Stimulated activated CD4-positive, alpha-beta T cell treated with anti-CD3 and anti-CD28 coated beads, Interleukin-12 subunit alpha, Interleukin-12 subunit beta, amount 100 ng/mL, for 48 hours (primary cell): ENCODE results near the gene MATN3.

ENCODE experiments used
- DNase-seq, 3 donors: peaks; one replicate each; pipeline ENCODE4 v3.0.0-alpha.2; 2020; ENCODE audit warnings: low read depth in 2 of 3, low spot score in 1 of 3

MATN3 gene

GRCh38 chr2:20005067-20005627, 7.3 kb downstream of the MATN3 start:
- no peak for DNase-seq

- DNase-seq: no peak
Measured at GRCh38 chr2:20001361-20001863, 11.1 kb downstream of the MATN3 start.

GRCh38 chr2:19993731-19994130, 18.7 kb downstream of the MATN3 start:
- DNase-seq: no peak

GRCh38 chr2:19991895-19992294, 20.6 kb downstream of the MATN3 start:
- no peak for DNase-seq

- no peak for DNase-seq
Measured at GRCh38 chr2:19990416-19990728, 22.1 kb downstream of the MATN3 start.

GRCh38 chr2:19989667-19990415, 22.6 kb downstream of the MATN3 start, which contains the start of gene WDR35:
Gene WDR35, minus strand, starts transcription at chr2:19990105. Its CDS starts 90 bp downstream, at chr2:19990015.
- DNase-seq: peak; percentile 84 to 90 (median 85)

- DNase-seq: no peak
Measured at GRCh38 chr2:19989342-19989666, 23.2 kb downstream of the MATN3 start.

- no peak for DNase-seq
Measured at GRCh38 chr2:19988600-19988999, 23.9 kb downstream of the MATN3 start.

GRCh38 chr2:19987936-19988335, 24.5 kb downstream of the MATN3 start:
- DNase-seq: no peak

- no peak for DNase-seq
Measured at GRCh38 chr2:19982268-19982667, 30.2 kb downstream of the MATN3 start.

- DNase-seq: no peak
Measured at GRCh38 chr2:19979932-19980331, 32.5 kb downstream of the MATN3 start.

GRCh38 chr2:19973466-19973865, 39.0 kb downstream of the MATN3 start:
- DNase-seq: no peak

GRCh38 chr2:19971691-19972090, 40.8 kb downstream of the MATN3 start:
- no peak for DNase-seq

- DNase-seq: no peak
Measured at GRCh38 chr2:19963386-19963785, 49.1 kb downstream of the MATN3 start.

- DNase-seq: peak; percentile 3 to 17 (median 12)
Measured at GRCh38 chr2:19955544-19956422, 56.7 kb downstream of the MATN3 start.

GRCh38 chr2:19949071-19949470, 63.4 kb downstream of the MATN3 start:
- no peak for DNase-seq

- no peak for DNase-seq
Measured at GRCh38 chr2:19947184-19947940, 65.1 kb downstream of the MATN3 start.

- no peak for DNase-seq
Measured at GRCh38 chr2:19944205-19944845, 68.1 kb downstream of the MATN3 start.

- DNase-seq: no peak
Measured at GRCh38 chr2:19943189-19943588, 69.3 kb downstream of the MATN3 start.

- no peak for DNase-seq
Measured at GRCh38 chr2:19942199-19942598, 70.3 kb downstream of the MATN3 start.
